Panc1 (cell line): ENCODE measurements around the gene LEAP2. TPM values are rescaled to one million over a fixed set of nuclear protein-coding genes. Genes with fewer than 3 reads are reported as not detected.

Experiments used
- ATAC-seq: fragments of 200-7000 bp; cut with Tn5 transposase; 2 replicates; pipeline ENCODE4 v1.9.1; 2020; ENCODE audit warnings: mild to moderate bottlenecking, moderate library complexity
- BruUV-seq: library from RNA; stranded (reverse); fragments of 400-500 nt; replicated peaks from 2 replicates; lab custom pipeline; 2021; lab: Mats Ljungman, UMichigan
- CTCF ChIA-PET: fragments of 300-600 bp; sonication (Branson Sonifier 250); formaldehyde crosslinking; loops from one replicate; lab custom pipeline; 2022; ENCODE audit warnings: antibody characterized with exemption; lab: Charles Lee
- POLR2A ChIA-PET: fragments of 300-600 bp; sonication (Branson Sonifier 250); formaldehyde crosslinking; loops from one replicate; lab custom pipeline; 2022; ENCODE audit warnings: antibody characterized with exemption; lab: Charles Lee
- DNase-seq: peaks from one replicate; pipeline ENCODE4 v3.0.0-alpha.2; 2010; ENCODE audit warnings: low read depth, low spot score
- H3K27ac ChIP-seq: 2 replicates; pipeline ENCODE4 v1.5.1; 2011; ENCODE audit warnings: mild to moderate bottlenecking, low read length, inconsistent platforms
- H3K27me3 ChIP-seq: fragments of 200-500 bp; sonication (Bioruptor generic); 2 replicates; pipeline ENCODE4 v1.6.0; 2014; ENCODE audit warnings: low read length, inconsistent platforms; ENCODE audit not compliant: control insufficient read depth, insufficient read depth
- H3K36me3 ChIP-seq: fragments of 200-500 bp; sonication (Bioruptor generic); 2 replicates; pipeline ENCODE4 v1.5.1; 2014; ENCODE audit warnings: inconsistent platforms, mild to moderate bottlenecking, low read length, moderate library complexity; ENCODE audit not compliant: control insufficient read depth, insufficient read depth
- H3K4me1 ChIP-seq: 2 replicates; pipeline ENCODE4 v1.5.1; 2011; ENCODE audit warnings: inconsistent platforms, mild to moderate bottlenecking, low read length, moderate library complexity; ENCODE audit not compliant: control insufficient read depth, insufficient read depth
- H3K4me3 ChIP-seq, 2 experiments: 2 replicates each; pipeline ENCODE4 v1.5.1; 2011 to 2012; ENCODE audit warnings: low read depth in 2 of 2, low read length in 2 of 2, mild to moderate bottlenecking in 2 of 2, inconsistent platforms in 1 of 2, moderate library complexity in 1 of 2
- H3K9me3 ChIP-seq: fragments of 200-500 bp; sonication (Bioruptor generic); 2 replicates; pipeline ENCODE4 v1.5.1; 2014; ENCODE audit warnings: low read depth, mild to moderate bottlenecking, inconsistent platforms, low read length, moderate library complexity; ENCODE audit not compliant: control insufficient read depth, insufficient read depth
- CTCF ChIP-seq: fragments of 450-650 bp; IDR thresholded peaks from 2 replicates; pipeline ENCODE4 v1.5.1; 2017; ENCODE audit warnings: mild to moderate bottlenecking
- POLR2AphosphoS5 ChIP-seq: IDR thresholded peaks from 2 replicates; pipeline ENCODE4 v1.6.1; 2012; ENCODE audit warnings: mild to moderate bottlenecking, low read depth, low read length, moderate library complexity
- REST ChIP-seq, 2 experiments: IDR thresholded peaks; 2 replicates each; pipeline ENCODE4 v1.6.1; 2011 to 2012; ENCODE audit warnings: low read depth in 2 of 2, control low read depth in 1 of 2, low read length in 1 of 2, mild to moderate bottlenecking in 1 of 2, moderate library complexity in 1 of 2; ENCODE audit not compliant: insufficient read depth in 1 of 2
- SIN3A ChIP-seq: IDR thresholded peaks from 2 replicates; pipeline ENCODE4 v1.6.1; 2012; ENCODE audit warnings: low read depth, mild to moderate bottlenecking, low read length, moderate library complexity, borderline replicate concordance; ENCODE audit not compliant: insufficient read depth
- TCF7L2 ChIP-seq: IDR thresholded peaks from 2 replicates; pipeline ENCODE4 v1.6.1; 2011; ENCODE audit warnings: mild to moderate bottlenecking, low read depth, low read length, inconsistent platforms
- in situ Hi-C: cut with HindIII; loops from 2 replicates; pipeline ENCODE4 v1.10.0; 2016; ENCODE audit warnings: low sequenced_read_pairs, low pct_unique_long_range_greater_than_20kb
- intact Hi-C: fragments of 100-400 bp; cut with micrococcal nuclease; formaldehyde crosslinking; loops from one replicate; pipeline ENCODE4 v1.10.0; 2022; ENCODE audit not compliant: unreplicated experiment
- total RNA-seq: library from RNA; stranded (reverse); gene quantifications from one replicate; pipeline ENCODE4 v1.2.1, GENCODE V29; 2021; ENCODE audit not compliant: unreplicated experiment

The LEAP2 gene
- total RNA-seq, 1 experiment from 2014 or later, result 1.4 TPM

GRCh38 chr5:132889501-132889900, 16.0 kb downstream of the LEAP2 start:
- Histone ChIP-seq H3K27me3 (no peaks in the 10 kb centered on the region), H3K27ac (no peak overlapping the region), H3K4me1 (no peaks in the 10 kb centered on the region), H3K9me3 (no peaks in the 10 kb centered on the region), H3K36me3 (peaks cover 66% of the 10 kb centered on the region), H3K4me3 (no peak overlapping the region)
- no peak for ATAC-seq
- in situ Hi-C loops, result no loop called here
- TF ChIP-seq POLR2AphosphoS5, result no peak
- no peak for TF ChIP-seq SIN3A
- no peak for TF ChIP-seq CTCF
- TF ChIP-seq TCF7L2, result no peak
- no peak for TF ChIP-seq REST (IDR thresholded peaks at IDR 0.05; ENCODE audit: insufficient read depth in 1 of 2, low read depth in 2 of 2, low read length in 1 of 2)
- POLR2A ChIA-PET, result no interaction called here
- DNase-seq, result no peak
- intact Hi-C loops, result no loop called here
- CTCF ChIA-PET, result no interaction called here
- BruUV-seq, result no TSS peak

- in situ Hi-C loops, result no loop called here
- Histone ChIP-seq H3K4me1 (no peaks in the 10 kb centered on the region), H3K36me3 (peaks cover 70% of the 10 kb centered on the region), H3K9me3 (no peaks in the 10 kb centered on the region), H3K27me3 (no peaks in the 10 kb centered on the region), H3K27ac (no peak overlapping the region), H3K4me3 (no peak overlapping the region)
- no TSS peak for BruUV-seq
- DNase-seq (no peak), ATAC-seq (no peak)
- intact Hi-C loops, result no loop called here
- TF ChIP-seq SIN3A (no peak), POLR2AphosphoS5 (no peak), CTCF (no peak), TCF7L2 (no peak), REST (IDR thresholded peaks at IDR 0.05; ENCODE audit: insufficient read depth in 1 of 2, low read depth in 2 of 2, low read length in 1 of 2) (no peak)
- POLR2A ChIA-PET, result no interaction called here
- CTCF ChIA-PET, result no interaction called here
Measured at GRCh38 chr5:132890817-132891216, 17.3 kb downstream of the LEAP2 start.
